Ascending aorta (tissue), 2 donors: ENCODE data around the gene B3GALT6. TPM values are rescaled to one million over a fixed set of nuclear protein-coding genes. Genes with fewer than 3 reads are reported as not detected.

Experiments
- DNase-seq, 2 donors: peaks; one replicate each; pipeline ENCODE4 v3.0.0-alpha.2; 2019; ENCODE audit warnings: low spot score in 2 of 2
- H3K27ac ChIP-seq, 2 donors: fragments of 200-600 bp; sonication (generic); one replicate each; pipeline ENCODE4 v1.5.1; 2016 to 2017; ENCODE audit warnings: mild to moderate bottlenecking in 1 of 2
- H3K27me3 ChIP-seq: fragments of 200-600 bp; sonication (generic); one replicate; pipeline ENCODE4 v1.5.1; 2017
- H3K36me3 ChIP-seq, 2 donors: fragments of 200-600 bp; sonication (generic); one replicate each; pipeline ENCODE4 v1.5.1; 2016
- H3K4me1 ChIP-seq, 2 donors: fragments of 200-600 bp; sonication (generic); one replicate each; pipeline ENCODE4 v1.5.1; 2016 to 2017; ENCODE audit warnings: mild to moderate bottlenecking in 1 of 2
- H3K4me3 ChIP-seq, 2 donors: fragments of 200-600 bp; sonication (generic); one replicate each; pipeline ENCODE4 v1.5.1; 2016 to 2017; ENCODE audit warnings: mild to moderate bottlenecking in 1 of 2
- H3K9me3 ChIP-seq, 2 donors: fragments of 200-600 bp; sonication (generic); one replicate each; pipeline ENCODE4 v1.5.1; 2016
- intact Hi-C: fragments of 100-400 bp; cut with DNase I; formaldehyde crosslinking; loops from one replicate; pipeline ENCODE4 v1.15.1; 2023
- total RNA-seq: library from RNA; depleted of rRNA; stranded (reverse); fragments of >200 nt; gene quantifications from one replicate; pipeline ENCODE4 v1.1.0, GENCODE V29; 2016
- TF ChIP-seq, protein P1 (sequence below), 3 experiments: fragments of 200-600 bp in 2 of 3; fragments of 450-650 bp in 1 of 3; sonication (generic) in 2 of 3; IDR thresholded peaks; one replicate each; pipeline ENCODE4 v1.5.1; 2016 to 2019; ENCODE audit warnings: antibody characterized with exemption in 3 of 3, mild to moderate bottlenecking in 1 of 3, moderate library complexity in 1 of 3

Gene B3GALT6
- total RNA-seq, 1 donor from 2014 or later: 94.9 TPM

DNA sequence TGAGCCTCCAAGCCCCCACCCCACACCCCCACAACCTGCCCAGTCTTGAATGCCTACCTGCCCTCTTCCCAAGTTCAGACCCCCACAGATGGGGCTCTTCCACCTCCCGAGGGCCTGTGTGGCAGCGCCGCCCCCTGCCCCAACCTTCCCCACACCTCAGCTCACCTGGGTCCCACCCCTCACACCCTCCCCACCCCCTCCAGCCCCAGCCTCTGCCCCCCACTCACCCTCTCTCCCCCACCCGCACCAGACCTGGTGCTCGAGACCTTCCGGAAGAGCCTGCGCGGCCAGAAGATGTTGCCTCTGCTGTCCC, 34.9 kb upstream of the B3GALT6 start:
- intact Hi-C loops: no loop called here
- no peak for DNase-seq
- TF ChIP-seq, protein P1, sequence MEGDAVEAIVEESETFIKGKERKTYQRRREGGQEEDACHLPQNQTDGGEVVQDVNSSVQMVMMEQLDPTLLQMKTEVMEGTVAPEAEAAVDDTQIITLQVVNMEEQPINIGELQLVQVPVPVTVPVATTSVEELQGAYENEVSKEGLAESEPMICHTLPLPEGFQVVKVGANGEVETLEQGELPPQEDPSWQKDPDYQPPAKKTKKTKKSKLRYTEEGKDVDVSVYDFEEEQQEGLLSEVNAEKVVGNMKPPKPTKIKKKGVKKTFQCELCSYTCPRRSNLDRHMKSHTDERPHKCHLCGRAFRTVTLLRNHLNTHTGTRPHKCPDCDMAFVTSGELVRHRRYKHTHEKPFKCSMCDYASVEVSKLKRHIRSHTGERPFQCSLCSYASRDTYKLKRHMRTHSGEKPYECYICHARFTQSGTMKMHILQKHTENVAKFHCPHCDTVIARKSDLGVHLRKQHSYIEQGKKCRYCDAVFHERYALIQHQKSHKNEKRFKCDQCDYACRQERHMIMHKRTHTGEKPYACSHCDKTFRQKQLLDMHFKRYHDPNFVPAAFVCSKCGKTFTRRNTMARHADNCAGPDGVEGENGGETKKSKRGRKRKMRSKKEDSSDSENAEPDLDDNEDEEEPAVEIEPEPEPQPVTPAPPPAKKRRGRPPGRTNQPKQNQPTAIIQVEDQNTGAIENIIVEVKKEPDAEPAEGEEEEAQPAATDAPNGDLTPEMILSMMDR (IDR thresholded peaks at IDR 0.05): no peak
- Histone ChIP-seq H3K4me3 (no peak overlapping the region), H3K27ac (no peak overlapping the region), H3K27me3 (no peaks in the 10 kb centered on the region), H3K9me3 (no peaks in the 10 kb centered on the region), H3K36me3 (no peaks in the 10 kb centered on the region), H3K4me1 (peaks cover 0 to 7% of the 10 kb centered on the region in 2 donors)

DNA sequence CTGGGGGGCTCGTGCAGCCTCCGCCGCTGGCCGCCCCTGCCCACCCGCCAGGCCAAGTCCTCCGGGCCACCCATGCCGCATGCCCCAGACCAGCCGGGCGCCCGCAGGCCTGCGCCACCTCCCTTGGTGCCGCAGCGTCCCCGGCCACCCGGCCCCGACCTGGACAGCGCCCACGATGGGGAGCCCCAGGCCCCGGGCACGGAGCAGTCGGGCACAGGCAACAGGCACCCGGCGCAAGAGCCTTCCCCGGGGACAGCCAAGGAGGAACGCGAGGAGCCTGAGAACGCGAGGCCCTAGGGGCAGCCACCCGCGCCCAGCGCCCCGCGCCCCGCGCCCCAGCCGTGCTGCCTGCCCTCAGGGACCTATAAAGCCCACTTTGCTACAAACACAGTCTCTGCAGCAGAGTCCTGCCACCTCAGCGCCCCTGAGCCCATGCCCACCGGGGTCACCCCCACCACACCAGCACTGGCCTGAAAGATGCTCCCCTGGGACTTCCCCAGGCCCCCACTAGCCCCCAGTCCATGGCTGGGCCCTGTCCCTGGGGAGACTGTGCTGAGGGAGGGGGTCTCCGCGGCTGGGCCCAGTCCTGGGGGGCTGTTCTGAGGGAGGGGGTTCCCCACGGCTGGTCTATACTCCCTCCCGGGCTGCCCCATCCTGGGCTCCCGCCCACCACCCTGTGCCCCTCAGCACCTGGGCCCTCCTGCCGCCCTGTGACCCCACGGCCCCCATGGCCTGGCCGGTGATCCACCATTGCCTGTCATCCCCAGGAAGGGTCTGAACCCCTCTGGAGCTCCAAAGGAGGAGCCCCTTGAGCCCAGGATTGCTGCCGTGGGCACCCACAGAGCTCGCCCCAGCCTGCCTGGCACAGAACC, 34.2 kb upstream of the B3GALT6 start:
- H3K36me3 ChIP-seq: no peaks in the 10 kb centered on the region
- DNase-seq: no peak
- H3K9me3 ChIP-seq: no peaks in the 10 kb centered on the region
- intact Hi-C loops: no loop called here
- H3K27me3 ChIP-seq: no peaks in the 10 kb centered on the region
- TF ChIP-seq, protein P1 (IDR thresholded peaks at IDR 0.05): no peak
- H3K4me1 ChIP-seq: peaks cover 0 to 7% of the 10 kb centered on the region in 2 donors
- H3K27ac ChIP-seq: no peak overlapping the region
- H3K4me3 ChIP-seq: no peak overlapping the region

GRCh38 chr1:1198423-1199140, 33.5 kb upstream of the B3GALT6 start:
- Histone ChIP-seq H3K27me3 (no peaks in the 10 kb centered on the region), H3K9me3 (no peaks in the 10 kb centered on the region), H3K27ac (no peak overlapping the region), H3K36me3 (no peaks in the 10 kb centered on the region), H3K4me3 (no peak overlapping the region), H3K4me1 (peaks cover 0 to 7% of the 10 kb centered on the region in 2 donors)
- TF ChIP-seq, protein P1 (IDR thresholded peaks at IDR 0.05): no peak
- no peak for DNase-seq
- intact Hi-C loops: no loop called here

- Histone ChIP-seq H3K36me3 (no peaks in the 10 kb centered on the region), H3K4me3 (no peak overlapping the region), H3K9me3 (no peaks in the 10 kb centered on the region), H3K4me1 (peaks cover 0 to 7% of the 10 kb centered on the region in 2 donors), H3K27me3 (no peaks in the 10 kb centered on the region), H3K27ac (no peak overlapping the region)
- DNase-seq: no peak
- intact Hi-C loops: no loop called here
- TF ChIP-seq, protein P1 (IDR thresholded peaks at IDR 0.05): no peak
Observed at GRCh38 chr1:1199141-1199960, 32.7 kb upstream of the B3GALT6 start.

- H3K27me3 ChIP-seq: no peaks in the 10 kb centered on the region
- H3K4me3 ChIP-seq: peak overlapping the region in 1 of 2 donors; percentile 67
- no peaks in the 10 kb centered on the region for H3K9me3 ChIP-seq
- TF ChIP-seq, protein P1 (IDR thresholded peaks at IDR 0.05): no peak
- no peak for DNase-seq
- no peak overlapping the region for H3K27ac ChIP-seq
- H3K4me1 ChIP-seq: peaks cover 0 to 7% of the 10 kb centered on the region in 2 donors
- intact Hi-C loops: no loop called here
- H3K36me3 ChIP-seq: no peaks in the 10 kb centered on the region
Observed at GRCh38 chr1:1199961-1200875, 31.8 kb upstream of the B3GALT6 start.
